Loucy (cell line): ENCODE results near the gene GLRA3.

ENCODE experiments used
- CTCF ChIP-seq: fragments of 200-600 bp; sonication (generic); conservative IDR thresholded peaks from 2 replicates; pipeline ENCODE4 v1.5.1; 2014; ENCODE audit warnings: mild to moderate bottlenecking, antibody characterized with exemption, low read length
- EZH2phosphoT487 ChIP-seq: fragments of 200-600 bp; IDR thresholded peaks from 2 replicates; pipeline ENCODE4 v1.6.1; 2018; ENCODE audit warnings: antibody characterized with exemption, mild to moderate bottlenecking, moderate library complexity, borderline replicate concordance

DNA sequence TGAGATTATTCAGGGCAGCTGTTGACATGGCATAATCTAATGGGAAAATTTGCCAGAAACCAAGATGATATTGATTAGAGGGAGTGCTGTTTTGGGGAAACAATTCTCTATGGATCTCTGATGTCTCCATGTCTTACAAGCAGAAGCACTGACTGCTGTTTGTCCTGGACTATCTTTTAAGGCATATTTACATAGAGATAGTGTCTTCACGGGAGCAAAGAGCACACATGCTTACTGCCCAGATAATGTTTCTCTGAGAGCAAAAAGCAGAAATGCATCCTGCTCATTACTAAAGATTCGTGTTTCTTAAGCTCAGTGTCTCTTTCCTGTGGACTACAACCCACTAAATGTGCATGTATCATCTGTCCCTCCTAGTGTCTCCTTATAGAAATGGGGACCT is 41.3 kb upstream of the GLRA3 start:
- TF ChIP-seq CTCF (no peak), EZH2phosphoT487 (no peak)
